SU-DHL-6 (cell line): Measurements from ENCODE around the gene NUDT8.

Experiments
- CTCF ChIP-seq: fragments of 200-600 bp; sonication (generic); IDR thresholded peaks from one replicate; pipeline ENCODE4 v1.5.1; 2017; ENCODE audit warnings: antibody characterized with exemption, mild to moderate bottlenecking, low read length, moderate library complexity; ENCODE audit not compliant: insufficient read depth, poor library complexity, severe bottlenecking
- EZH2phosphoT487 ChIP-seq: fragments of 200-600 bp; sonication (generic), shearing (Covaris generic); conservative IDR thresholded peaks from 2 replicates; pipeline ENCODE4 v1.6.1; 2018; ENCODE audit warnings: mild to moderate bottlenecking, antibody characterized with exemption, low read length, moderate library complexity, mixed read lengths

- TF ChIP-seq CTCF (peak; percentile 5), EZH2phosphoT487 (no peak)
Measured at GRCh38 chr11:67630943-67631331, 1.2 kb upstream of the NUDT8 start.
